GM23248 (cell line): Measurements from ENCODE around the gene PXMP2. TPM values are rescaled to one million over a fixed set of nuclear protein-coding genes. Genes with fewer than 3 reads are reported as not detected.
A peak's percentile ranks its signal among the peaks of the same experiment; 100 is the strongest.

Source experiments
- DNase-seq: peaks from one replicate; pipeline ENCODE4 v3.0.0-alpha.2; 2015
- H2AFZ ChIP-seq: fragments of 200-600 bp; sonication (generic); 2 replicates; pipeline ENCODE4 v1.6.1; 2016; ENCODE audit warnings: antibody characterized with exemption
- H3F3A ChIP-seq: fragments of 200-600 bp; sonication (generic); 2 replicates; pipeline ENCODE4 v1.6.1; 2016; ENCODE audit warnings: mild to moderate bottlenecking, antibody characterized with exemption, mixed run types; ENCODE audit not compliant: insufficient read depth
- H3K27ac ChIP-seq: fragments of 200-600 bp; sonication (generic); 2 replicates; pipeline ENCODE4 v1.5.1; 2016; ENCODE audit warnings: mild to moderate bottlenecking
- H3K27me3 ChIP-seq: fragments of 200-600 bp; sonication (generic); replicated peaks from 2 replicates; pipeline ENCODE4 v1.6.1; 2016; ENCODE audit warnings: mild to moderate bottlenecking; ENCODE audit not compliant: insufficient read depth
- H3K36me3 ChIP-seq: fragments of 200-600 bp; sonication (generic); 2 replicates; pipeline ENCODE4 v1.6.1; 2016; ENCODE audit warnings: low read depth, mild to moderate bottlenecking
- H3K4me1 ChIP-seq: fragments of 200-600 bp; sonication (generic); 2 replicates; pipeline ENCODE4 v1.6.1; 2016; ENCODE audit warnings: mild to moderate bottlenecking; ENCODE audit not compliant: insufficient read depth
- H3K4me2 ChIP-seq: fragments of 200-600 bp; sonication (generic); one replicate; pipeline ENCODE4 v1.6.1; 2016; ENCODE audit warnings: mild to moderate bottlenecking; ENCODE audit not compliant: unreplicated experiment
- H3K4me3 ChIP-seq: fragments of 200-600 bp; sonication (generic); 2 replicates; pipeline ENCODE4 v1.5.1; 2016; ENCODE audit warnings: mild to moderate bottlenecking
- H3K79me2 ChIP-seq: fragments of 200-600 bp; sonication (generic); 2 replicates; pipeline ENCODE4 v1.6.1; 2016; ENCODE audit warnings: mild to moderate bottlenecking; ENCODE audit not compliant: insufficient read depth
- H3K9ac ChIP-seq: fragments of 200-600 bp; sonication (generic); 2 replicates; pipeline ENCODE4 v1.6.1; 2016; ENCODE audit warnings: mild to moderate bottlenecking
- H3K9me2 ChIP-seq: fragments of 200-600 bp; sonication (generic); 2 replicates; pipeline ENCODE4 v1.6.1; 2016; ENCODE audit warnings: mixed run types, mild to moderate bottlenecking, moderate library complexity; ENCODE audit not compliant: insufficient read depth
- H3K9me3 ChIP-seq: fragments of 200-600 bp; sonication (generic); one replicate; pipeline ENCODE4 v1.6.1; 2017; ENCODE audit warnings: low read depth
- H4K20me1 ChIP-seq: fragments of 200-600 bp; sonication (generic); 2 replicates; pipeline ENCODE4 v1.6.0; 2016; ENCODE audit not compliant: insufficient read depth
- EZH2 ChIP-seq: fragments of 200-600 bp; sonication (generic); IDR thresholded peaks from 2 replicates; pipeline ENCODE4 v1.6.1; 2018; ENCODE audit warnings: antibody characterized with exemption, mild to moderate bottlenecking; ENCODE audit not compliant: insufficient read depth, poor library complexity, severe bottlenecking
- EZH2phosphoT487 ChIP-seq: fragments of 200-600 bp; sonication (generic); IDR thresholded peaks from 2 replicates; pipeline ENCODE4 v1.6.1; 2018; ENCODE audit warnings: antibody characterized with exemption, moderate library complexity, mild to moderate bottlenecking, low read depth; ENCODE audit not compliant: insufficient read depth
- WGBS, 2 experiments: methylation state at CpG; one replicate each; pipeline ENCODE4 v1.1.6; 2015 to 2017; ENCODE audit warnings: low lambda C conversion rate in 2 of 2, low coverage in 1 of 2; ENCODE audit errors: missing lambda C conversion rate in 2 of 2; 5-methylcytosine and 5-hydroxymethylcytosine counted together
- in situ Hi-C: fragments of 300-500 bp; cut with MboI; formaldehyde crosslinking; loops from 2 replicates; pipeline ENCODE4 v1.15.0; 2020
- polyA plus RNA-seq: library from polyadenylated mRNA; unstranded; fragments of >200 nt; fragmentation: Nextera tagmentation; extraction: Ambion mirVana; gene quantifications from 2 replicates; pipeline ENCODE4 v1.2.1, GENCODE V29; 2016
- total RNA-seq: library from RNA; depleted of rRNA; stranded (reverse); fragments of >200 nt; shearing (Covaris generic); gene quantifications from 2 replicates; pipeline ENCODE4 v1.2.3, GENCODE V29; 2014

PXMP2 gene
- total and polyA plus RNA-seq, 2 experiments from 2014 or later, result 28.5 to 37.2 TPM

GRCh38 chr12:132695431-132695830 lies 8.0 kb downstream of the PXMP2 start:
- H3K9ac ChIP-seq, result no peak overlapping the region
- in situ Hi-C loops, result no loop called here
- H3K27me3 ChIP-seq, result no peaks in the 10 kb centered on the region
- WGBS, 2 experiments, result 96 to 98% methylated on average over 12 of the region's 12 CpGs
- no peaks in the 10 kb centered on the region for H3K9me3 ChIP-seq
- no peaks in the 10 kb centered on the region for H3K36me3 ChIP-seq
- no peak for TF ChIP-seq EZH2phosphoT487
- no peak for TF ChIP-seq EZH2
- H4K20me1 ChIP-seq, result no peaks in the 10 kb centered on the region
- no peak overlapping the region for H2AFZ ChIP-seq
- H3K4me3 ChIP-seq, result no peak overlapping the region
- no peak overlapping the region for H3K27ac ChIP-seq
- no peaks in the 10 kb centered on the region for H3K4me1 ChIP-seq
- peaks cover 2% of the 10 kb centered on the region; the same call in 1 of the 2 replicates for H3F3A ChIP-seq
- H3K4me2 ChIP-seq, result no peak overlapping the region
- H3K79me2 ChIP-seq, result no peaks in the 10 kb centered on the region
- DNase-seq, result no peak
- H3K9me2 ChIP-seq, result no peaks in the 10 kb centered on the region

- no peaks in the 10 kb centered on the region for H3K9me3 ChIP-seq
- no peak overlapping the region for H3K27ac ChIP-seq
- no peak overlapping the region for H3K9ac ChIP-seq
- no peaks in the 10 kb centered on the region for H4K20me1 ChIP-seq
- H3K4me1 ChIP-seq, result no peaks in the 10 kb centered on the region
- H3K27me3 ChIP-seq, result no peaks in the 10 kb centered on the region
- H2AFZ ChIP-seq, result no peak overlapping the region
- no peak for TF ChIP-seq EZH2phosphoT487
- no peak for TF ChIP-seq EZH2
- no peaks in the 10 kb centered on the region for H3K36me3 ChIP-seq
- H3K79me2 ChIP-seq, result no peaks in the 10 kb centered on the region
- peaks cover 4% of the 10 kb centered on the region; the same call in 1 of the 2 replicates for H3F3A ChIP-seq
- no peaks in the 10 kb centered on the region for H3K9me2 ChIP-seq
- 78 to 81% methylated on average over 5 of the region's 5 CpGs for WGBS, 2 experiments
- in situ Hi-C loops, result no loop called here
- no peak overlapping the region for H3K4me3 ChIP-seq
- DNase-seq, result no peak
- no peak overlapping the region for H3K4me2 ChIP-seq
Measured at GRCh38 chr12:132698341-132698740, 11.0 kb downstream of the PXMP2 start.

DNA sequence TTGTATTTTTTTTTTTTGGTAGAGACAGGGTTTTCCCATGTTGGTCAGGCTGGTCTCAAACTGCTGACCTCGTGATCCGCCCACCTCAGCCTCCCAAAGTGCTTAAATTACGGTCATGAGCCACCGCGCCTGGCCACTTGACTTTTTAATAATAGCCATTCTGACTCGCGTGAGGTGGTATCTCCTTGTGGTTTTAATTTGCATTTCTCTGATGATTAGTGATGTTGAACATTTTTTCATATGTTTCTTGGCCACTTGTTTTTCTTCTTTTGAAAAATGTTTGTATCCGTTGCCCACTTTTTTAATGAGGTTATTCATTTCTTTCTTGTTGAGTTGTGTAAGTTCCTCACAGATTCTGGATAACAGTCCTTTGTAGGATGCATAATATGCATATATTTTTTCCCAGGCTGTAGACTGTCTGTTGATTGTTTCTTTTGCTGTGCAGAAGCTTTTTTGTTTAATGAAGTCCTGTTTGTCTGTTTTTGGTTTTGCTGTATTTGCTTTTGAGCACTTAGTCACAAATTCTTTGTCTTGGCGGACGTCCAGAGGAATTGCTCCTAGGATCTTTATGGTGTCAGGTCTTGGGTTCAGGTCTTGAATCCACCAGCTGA lies 12.9 kb downstream of the PXMP2 start:
- Histone ChIP-seq H3K27me3 (no peaks in the 10 kb centered on the region), H3K9me3 (no peaks in the 10 kb centered on the region), H3K4me1 (no peaks in the 10 kb centered on the region), H3K36me3 (no peaks in the 10 kb centered on the region), H3K4me3 (no peak overlapping the region), H3K27ac (no peak overlapping the region), H3F3A (peaks cover 4% of the 10 kb centered on the region; the same call in 1 of the 2 replicates), H3K4me2 (no peak overlapping the region), H4K20me1 (no peaks in the 10 kb centered on the region), H3K9ac (no peak overlapping the region), H3K79me2 (no peaks in the 10 kb centered on the region), H2AFZ (no peak overlapping the region), H3K9me2 (no peaks in the 10 kb centered on the region)
- TF ChIP-seq EZH2, result no peak
- no peak for TF ChIP-seq EZH2phosphoT487
- WGBS, 2 experiments, result 82 to 83% methylated on average over 10 of the region's 10 CpGs
- peak; percentile 40 for DNase-seq
- in situ Hi-C loops, result no loop called here

GRCh38 chr12:132702640-132703039 lies 15.3 kb downstream of the PXMP2 start:
- Histone ChIP-seq H3K4me2 (no peak overlapping the region), H3K36me3 (no peaks in the 10 kb centered on the region), H3K4me3 (no peak overlapping the region), H2AFZ (no peak overlapping the region), H3K27ac (no peak overlapping the region), H3K79me2 (no peaks in the 10 kb centered on the region), H3F3A (peaks cover 4% of the 10 kb centered on the region; the same call in 1 of the 2 replicates), H3K9ac (no peak overlapping the region), H3K9me2 (no peaks in the 10 kb centered on the region), H3K9me3 (no peaks in the 10 kb centered on the region), H3K4me1 (no peaks in the 10 kb centered on the region), H3K27me3 (no peaks in the 10 kb centered on the region), H4K20me1 (no peaks in the 10 kb centered on the region)
- WGBS, 2 experiments, result 79 to 82% methylated on average over 4 of the region's 4 CpGs
- no peak for DNase-seq
- TF ChIP-seq EZH2, result no peak
- TF ChIP-seq EZH2phosphoT487, result no peak
- in situ Hi-C loops, result no loop called here
